ENCODE data around the gene GABARAP.
A peak's percentile ranks its signal among the peaks of the same experiment; 100 is the strongest.

GABARAP gene

DNA sequence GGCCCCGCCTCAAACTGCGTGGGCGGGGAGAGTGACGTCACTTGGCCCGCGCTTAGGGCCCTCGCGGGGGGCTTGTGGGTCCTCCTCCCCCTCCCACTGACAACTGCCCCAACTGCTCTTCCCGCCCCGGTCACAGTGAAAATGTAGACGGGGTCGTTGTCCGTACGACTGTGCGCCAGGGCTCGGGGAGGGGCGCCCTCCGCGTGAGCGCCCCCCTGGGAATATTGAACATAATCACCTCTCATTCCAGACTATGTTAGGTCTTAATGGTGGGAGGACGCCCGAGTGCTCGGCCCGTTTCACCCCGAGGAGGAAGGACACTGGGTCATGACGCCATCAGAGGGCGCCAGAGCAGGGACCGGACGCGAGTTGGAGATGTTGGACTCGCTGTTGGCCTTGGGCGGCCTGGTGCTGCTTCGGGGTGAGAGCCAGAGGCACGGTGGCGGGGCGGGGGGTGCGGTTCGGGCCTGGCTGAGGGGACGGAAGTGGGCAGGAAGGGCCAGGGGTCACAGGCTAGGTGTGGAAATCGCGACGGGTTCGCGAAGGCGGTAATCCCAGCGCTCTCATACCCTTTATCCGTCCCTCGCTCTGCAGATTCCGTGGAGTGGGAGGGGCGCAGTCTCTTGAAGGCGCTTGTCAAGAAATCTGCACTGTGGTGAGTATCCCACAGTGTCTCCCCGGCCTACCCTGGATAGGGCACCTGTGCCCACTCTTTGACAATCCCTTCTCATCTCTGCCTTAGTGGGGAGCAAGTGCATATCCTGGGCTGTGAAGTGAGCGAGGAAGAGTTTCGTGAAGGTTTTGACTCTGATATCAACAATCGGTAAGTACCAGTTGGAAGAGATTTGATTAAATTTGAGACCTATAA is 10.2 kb upstream of the GABARAP start, which contains the start of gene ELP5 (continued):
- TF ChIP-seq, protein P1, sequence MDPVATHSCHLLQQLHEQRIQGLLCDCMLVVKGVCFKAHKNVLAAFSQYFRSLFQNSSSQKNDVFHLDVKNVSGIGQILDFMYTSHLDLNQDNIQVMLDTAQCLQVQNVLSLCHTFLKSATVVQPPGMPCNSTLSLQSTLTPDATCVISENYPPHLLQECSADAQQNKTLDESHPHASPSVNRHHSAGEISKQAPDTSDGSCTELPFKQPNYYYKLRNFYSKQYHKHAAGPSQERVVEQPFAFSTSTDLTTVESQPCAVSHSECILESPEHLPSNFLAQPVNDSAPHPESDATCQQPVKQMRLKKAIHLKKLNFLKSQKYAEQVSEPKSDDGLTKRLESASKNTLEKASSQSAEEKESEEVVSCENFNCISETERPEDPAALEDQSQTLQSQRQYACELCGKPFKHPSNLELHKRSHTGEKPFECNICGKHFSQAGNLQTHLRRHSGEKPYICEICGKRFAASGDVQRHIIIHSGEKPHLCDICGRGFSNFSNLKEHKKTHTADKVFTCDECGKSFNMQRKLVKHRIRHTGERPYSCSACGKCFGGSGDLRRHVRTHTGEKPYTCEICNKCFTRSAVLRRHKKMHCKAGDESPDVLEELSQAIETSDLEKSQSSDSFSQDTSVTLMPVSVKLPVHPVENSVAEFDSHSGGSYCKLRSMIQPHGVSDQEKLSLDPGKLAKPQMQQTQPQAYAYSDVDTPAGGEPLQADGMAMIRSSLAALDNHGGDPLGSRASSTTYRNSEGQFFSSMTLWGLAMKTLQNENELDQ (tag by site-specific recombination; IDR thresholded peaks at IDR 0.05; ENCODE audit: low read depth), result no peak
- TF ChIP-seq ZNF843 (tag by site-specific recombination; IDR thresholded peaks at IDR 0.05) (peak; percentile 41; the same call in 1 of the 2 replicates), YY1 (tag by site-specific recombination; IDR thresholded peaks at IDR 0.05) (peak; percentile 58; the same call in 1 of the 2 replicates), OSR2 (tag by site-specific recombination; IDR thresholded peaks at IDR 0.05) (no peak), ZNF223 (tag by site-specific recombination; IDR thresholded peaks at IDR 0.05) (no peak), ZNF776 (tag by site-specific recombination; IDR thresholded peaks at IDR 0.05; ENCODE audit: borderline replicate concordance) (no peak), ZBTB7A (tag by site-specific recombination; IDR thresholded peaks at IDR 0.05; ENCODE audit: low read depth) (peak; percentile 91), ZNF175 (tag by site-specific recombination; IDR thresholded peaks at IDR 0.05) (no peak), ZNF837 (tag by site-specific recombination; IDR thresholded peaks at IDR 0.05) (no peak), ZNF639 (tag by site-specific recombination; IDR thresholded peaks at IDR 0.05) (peak; percentile 90), ZNF548 (tag by site-specific recombination; IDR thresholded peaks at IDR 0.05) (no peak), KLF8 (tag by site-specific recombination; IDR thresholded peaks at IDR 0.05) (peak; percentile 88), ZFP41 (tag by site-specific recombination; IDR thresholded peaks at IDR 0.05; ENCODE audit: borderline replicate concordance) (no peak), ZNF785 (tag by site-specific recombination; IDR thresholded peaks at IDR 0.05) (no peak), ZNF155 (tag by site-specific recombination; IDR thresholded peaks at IDR 0.05) (no peak), ZNF660 (tag by site-specific recombination; IDR thresholded peaks at IDR 0.05) (peak; percentile 64), SALL2 (tag by site-specific recombination; IDR thresholded peaks at IDR 0.05; ENCODE audit: borderline replicate concordance) (no peak), ZNF146 (tag by site-specific recombination; IDR thresholded peaks at IDR 0.05) (peak; percentile 49; the same call in 1 of the 2 replicates), ZNF449 (tag by site-specific recombination; IDR thresholded peaks at IDR 0.05) (peak; percentile 90), ZNF670 (tag by site-specific recombination; IDR thresholded peaks at IDR 0.05; ENCODE audit: low read depth) (no peak), ZNF132 (tag by site-specific recombination; IDR thresholded peaks at IDR 0.05; ENCODE audit: borderline replicate concordance) (no peak), ZNF311 (tag by site-specific recombination; IDR thresholded peaks at IDR 0.05; ENCODE audit: borderline replicate concordance) (no peak)
- TF ChIP-seq, protein P2, sequence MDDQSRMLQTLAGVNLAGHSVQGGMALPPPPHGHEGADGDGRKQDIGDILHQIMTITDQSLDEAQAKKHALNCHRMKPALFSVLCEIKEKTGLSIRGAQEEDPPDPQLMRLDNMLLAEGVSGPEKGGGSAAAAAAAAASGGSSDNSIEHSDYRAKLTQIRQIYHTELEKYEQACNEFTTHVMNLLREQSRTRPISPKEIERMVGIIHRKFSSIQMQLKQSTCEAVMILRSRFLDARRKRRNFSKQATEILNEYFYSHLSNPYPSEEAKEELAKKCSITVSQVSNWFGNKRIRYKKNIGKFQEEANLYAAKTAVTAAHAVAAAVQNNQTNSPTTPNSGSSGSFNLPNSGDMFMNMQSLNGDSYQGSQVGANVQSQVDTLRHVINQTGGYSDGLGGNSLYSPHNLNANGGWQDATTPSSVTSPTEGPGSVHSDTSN (CRISPR knock-in tag; IDR thresholded peaks at IDR 0.05), result peak; percentile 71
- TF ChIP-seq, protein P3, sequence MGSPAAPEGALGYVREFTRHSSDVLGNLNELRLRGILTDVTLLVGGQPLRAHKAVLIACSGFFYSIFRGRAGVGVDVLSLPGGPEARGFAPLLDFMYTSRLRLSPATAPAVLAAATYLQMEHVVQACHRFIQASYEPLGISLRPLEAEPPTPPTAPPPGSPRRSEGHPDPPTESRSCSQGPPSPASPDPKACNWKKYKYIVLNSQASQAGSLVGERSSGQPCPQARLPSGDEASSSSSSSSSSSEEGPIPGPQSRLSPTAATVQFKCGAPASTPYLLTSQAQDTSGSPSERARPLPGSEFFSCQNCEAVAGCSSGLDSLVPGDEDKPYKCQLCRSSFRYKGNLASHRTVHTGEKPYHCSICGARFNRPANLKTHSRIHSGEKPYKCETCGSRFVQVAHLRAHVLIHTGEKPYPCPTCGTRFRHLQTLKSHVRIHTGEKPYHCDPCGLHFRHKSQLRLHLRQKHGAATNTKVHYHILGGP (tag by site-specific recombination; IDR thresholded peaks at IDR 0.05), result no peak
- TF ChIP-seq, protein P4, sequence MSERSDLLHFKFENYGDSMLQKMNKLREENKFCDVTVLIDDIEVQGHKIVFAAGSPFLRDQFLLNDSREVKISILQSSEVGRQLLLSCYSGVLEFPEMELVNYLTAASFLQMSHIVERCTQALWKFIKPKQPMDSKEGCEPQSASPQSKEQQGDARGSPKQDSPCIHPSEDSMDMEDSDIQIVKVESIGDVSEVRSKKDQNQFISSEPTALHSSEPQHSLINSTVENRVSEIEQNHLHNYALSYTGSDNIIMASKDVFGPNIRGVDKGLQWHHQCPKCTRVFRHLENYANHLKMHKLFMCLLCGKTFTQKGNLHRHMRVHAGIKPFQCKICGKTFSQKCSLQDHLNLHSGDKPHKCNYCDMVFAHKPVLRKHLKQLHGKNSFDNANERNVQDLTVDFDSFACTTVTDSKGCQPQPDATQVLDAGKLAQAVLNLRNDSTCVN (tag by site-specific recombination; optimal IDR thresholded peaks at IDR 0.05), result peak; percentile 57
